ENCODE data around the gene MTUS2.

Gene MTUS2

DNA sequence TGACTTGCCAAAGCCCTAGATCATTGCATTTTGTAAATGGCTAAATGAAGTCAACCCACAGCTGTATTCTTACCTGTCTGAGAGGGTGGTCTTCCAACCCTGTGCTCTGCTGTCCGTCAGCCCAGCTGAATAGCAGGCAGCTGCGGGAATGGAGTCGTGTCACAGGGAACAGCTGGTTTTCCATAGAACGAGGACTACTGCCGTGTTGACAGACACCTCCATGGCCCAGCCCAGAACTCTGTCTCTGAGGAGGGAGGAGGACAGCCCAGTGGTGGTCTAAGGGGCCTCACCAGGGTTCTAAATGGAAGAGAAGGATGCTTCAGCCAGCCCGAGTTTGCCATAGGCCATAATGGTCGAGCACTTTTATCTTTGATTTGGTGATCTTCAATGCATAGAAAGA is 664.7 kb downstream of the MTUS2 start:
- DNase-seq (ENCODE audit: low spot score), result no peak

DNA sequence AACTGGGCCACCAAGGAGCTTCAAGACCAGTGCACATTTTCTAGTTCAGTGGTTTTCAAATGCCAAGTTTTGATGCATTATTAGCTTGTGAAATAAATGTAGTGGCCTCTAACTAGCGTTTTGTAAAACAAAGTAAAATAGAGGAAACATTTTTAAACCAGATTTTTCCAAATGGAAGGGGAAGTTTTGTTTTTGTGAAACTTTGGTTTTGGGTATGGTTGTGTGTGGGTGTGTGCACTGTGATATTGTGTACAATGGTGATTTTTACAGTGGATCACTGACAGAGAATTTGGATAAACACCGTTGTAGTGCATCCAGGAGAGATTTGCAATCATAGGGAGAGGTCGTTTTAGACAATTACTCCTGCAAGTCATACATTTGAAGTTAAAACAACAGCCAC is 666.4 kb downstream of the MTUS2 start:
- no peak for DNase-seq (ENCODE audit: low spot score)

DNA sequence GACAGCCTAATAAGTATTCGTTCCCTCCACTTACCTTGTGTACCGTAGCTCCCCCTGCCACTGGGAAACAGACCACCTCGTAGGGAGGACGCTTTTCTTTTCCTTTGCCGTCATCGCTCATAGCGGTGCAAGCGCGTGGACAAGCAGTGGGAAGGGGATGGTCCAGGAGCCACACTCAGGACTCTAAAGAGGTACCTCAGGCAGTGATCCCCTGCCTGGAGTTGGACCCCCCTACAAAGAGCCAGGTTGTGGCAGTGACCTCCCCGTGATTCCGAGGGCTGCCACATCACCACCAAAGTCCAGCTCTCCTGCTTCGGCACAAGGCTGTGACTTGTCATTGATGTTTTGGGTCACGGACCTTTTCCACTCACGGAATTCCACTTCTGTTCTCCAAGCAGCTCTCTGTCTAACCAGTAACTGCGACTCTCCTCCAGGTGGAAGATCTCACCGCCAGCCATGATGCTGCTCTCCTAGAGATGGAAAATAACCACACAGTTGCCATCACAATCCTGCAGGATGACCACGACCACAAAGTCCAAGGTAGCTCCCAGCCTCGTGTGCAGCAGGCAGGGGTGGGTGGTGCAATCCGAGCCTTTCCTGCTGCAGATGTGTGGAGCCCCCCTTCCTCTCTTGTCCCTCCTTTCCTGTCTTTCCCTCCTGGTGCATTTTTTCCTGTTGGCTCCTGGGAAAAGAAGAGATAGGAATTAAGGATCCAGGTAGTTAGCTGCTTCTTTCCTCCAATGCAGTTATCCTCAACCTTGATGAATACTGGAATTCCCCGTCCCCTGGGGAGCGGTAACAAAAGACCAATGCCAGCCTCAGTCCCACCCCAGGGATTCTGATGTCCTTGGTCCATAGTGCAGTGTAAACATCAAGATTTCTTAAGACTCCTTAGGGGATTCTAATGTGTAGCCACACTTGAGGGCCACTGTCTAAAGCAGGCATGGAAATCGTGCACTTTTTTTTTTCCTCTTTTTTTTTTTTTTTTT is 667.6 kb downstream of the MTUS2 start:
- no peak for DNase-seq (ENCODE audit: low spot score)

DNA sequence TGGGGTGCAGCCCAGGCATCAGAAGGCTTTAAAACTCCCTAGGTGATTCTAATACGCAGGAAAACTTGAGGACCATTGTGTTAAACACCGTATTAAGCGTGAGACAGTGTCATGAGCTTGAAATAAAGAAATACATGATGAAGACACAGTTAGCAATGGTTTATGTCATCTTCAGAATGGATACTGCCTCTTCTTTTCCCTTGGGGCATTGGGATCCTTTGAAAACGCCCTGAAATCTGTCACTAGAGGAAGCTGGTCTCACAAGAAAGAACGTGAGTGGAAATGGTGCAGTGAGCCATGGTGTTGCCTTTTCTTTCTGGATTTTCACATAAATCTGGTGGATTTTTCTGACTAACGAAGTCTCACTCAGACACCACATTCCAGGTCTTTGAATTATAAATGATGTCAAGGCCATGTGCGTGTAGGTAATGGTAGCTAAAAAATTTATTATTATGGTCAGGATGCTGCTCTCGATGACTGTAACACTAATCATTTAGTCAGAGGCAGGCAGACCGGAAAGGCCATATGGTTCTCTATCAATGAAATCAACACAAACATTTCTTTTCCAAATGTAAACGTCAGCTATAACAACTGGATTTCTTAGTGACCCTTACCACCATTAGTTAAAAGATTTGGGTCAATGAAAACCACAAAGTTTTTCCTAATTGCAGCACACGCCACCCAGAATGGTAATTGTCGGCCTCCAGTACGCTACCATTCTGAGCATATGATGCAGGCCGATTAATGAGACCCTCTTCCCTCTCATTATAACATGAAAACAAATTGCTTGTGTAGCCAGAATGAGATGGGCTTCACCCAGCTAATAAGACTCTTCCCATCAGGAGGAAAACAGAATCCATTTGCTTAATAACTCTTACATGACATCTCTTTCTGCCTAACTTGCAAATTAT is 669.8 kb downstream of the MTUS2 start:
- no peak for DNase-seq (ENCODE audit: low spot score)

DNA sequence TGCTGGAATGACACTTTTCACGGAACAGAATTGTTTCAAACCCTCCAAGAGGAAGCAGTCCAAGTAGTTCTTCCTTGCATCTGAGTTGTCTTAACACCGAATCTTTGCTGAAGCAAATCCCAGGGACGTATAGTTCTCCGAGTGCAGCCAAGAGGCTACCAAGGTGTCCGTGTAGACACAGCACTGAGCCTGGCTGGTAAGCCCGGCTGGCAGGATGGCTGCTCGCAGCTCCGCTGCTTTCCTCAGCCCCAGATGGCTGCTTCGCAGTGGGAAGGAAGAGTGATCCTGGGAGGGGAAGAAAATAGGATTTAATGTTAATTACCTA is 670.4 kb downstream of the MTUS2 start:
- no peak for DNase-seq (ENCODE audit: low spot score)

DNA sequence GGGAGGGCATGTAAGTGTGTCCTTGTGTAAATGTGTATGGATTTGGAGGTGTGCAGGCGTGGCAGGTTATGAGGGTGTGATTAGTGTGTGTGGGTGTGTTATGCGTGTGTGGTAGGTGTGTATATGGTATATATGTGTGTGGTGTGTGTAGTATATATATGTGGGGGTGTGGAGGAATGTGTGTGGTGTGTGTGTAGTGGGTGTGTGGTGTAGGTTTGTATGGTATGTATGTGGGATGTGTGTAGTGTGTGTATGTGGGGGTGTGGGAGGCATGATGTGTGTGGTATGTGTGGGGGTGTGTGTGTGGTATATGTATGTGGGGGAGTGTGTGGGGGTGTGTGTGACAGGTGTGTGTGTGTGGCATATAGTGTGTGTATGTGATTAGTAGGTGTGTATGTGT is 671.1 kb downstream of the MTUS2 start:
- DNase-seq (ENCODE audit: low spot score), result no peak

DNA sequence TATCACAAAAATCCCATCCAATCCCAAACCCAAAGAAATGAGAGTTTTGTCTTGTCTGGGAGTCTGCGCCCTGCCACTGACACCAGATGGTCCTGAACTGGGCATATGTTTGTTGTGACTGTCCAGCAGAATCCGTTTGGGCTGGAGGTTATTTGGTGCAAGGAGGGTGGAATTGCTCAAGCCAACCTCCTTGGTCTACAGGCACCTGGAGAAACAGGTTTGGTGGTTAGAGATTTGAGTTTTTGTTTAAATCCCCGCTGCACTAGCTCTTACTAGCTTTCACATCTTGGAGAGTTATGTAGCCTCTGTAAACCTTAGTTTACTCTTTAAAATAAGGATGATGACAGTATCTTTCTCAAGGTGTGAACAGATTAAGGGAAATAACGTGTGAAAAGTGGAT is 673.7 kb downstream of the MTUS2 start:
- no peak for DNase-seq (ENCODE audit: low spot score)

DNA sequence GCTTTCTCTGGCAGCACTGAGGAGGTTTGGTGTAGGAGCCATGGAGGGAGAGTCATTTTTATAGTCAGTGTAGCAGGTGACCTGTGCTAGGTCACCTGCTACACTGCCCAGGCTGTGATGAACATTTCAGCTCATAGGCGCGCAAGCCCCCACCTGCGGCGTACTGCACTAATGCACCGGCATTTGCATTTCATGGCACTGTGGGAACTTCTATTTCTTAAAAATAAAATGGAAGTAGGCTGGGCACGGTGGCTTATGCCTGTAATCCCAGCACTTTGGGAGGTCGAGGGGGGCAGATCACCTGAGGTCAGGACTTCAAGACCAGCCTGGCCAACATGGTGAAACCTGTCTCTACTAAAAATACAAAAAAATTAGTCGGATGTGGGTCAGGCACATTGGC is 674.4 kb downstream of the MTUS2 start:
- DNase-seq (ENCODE audit: low spot score), result no peak

DNA sequence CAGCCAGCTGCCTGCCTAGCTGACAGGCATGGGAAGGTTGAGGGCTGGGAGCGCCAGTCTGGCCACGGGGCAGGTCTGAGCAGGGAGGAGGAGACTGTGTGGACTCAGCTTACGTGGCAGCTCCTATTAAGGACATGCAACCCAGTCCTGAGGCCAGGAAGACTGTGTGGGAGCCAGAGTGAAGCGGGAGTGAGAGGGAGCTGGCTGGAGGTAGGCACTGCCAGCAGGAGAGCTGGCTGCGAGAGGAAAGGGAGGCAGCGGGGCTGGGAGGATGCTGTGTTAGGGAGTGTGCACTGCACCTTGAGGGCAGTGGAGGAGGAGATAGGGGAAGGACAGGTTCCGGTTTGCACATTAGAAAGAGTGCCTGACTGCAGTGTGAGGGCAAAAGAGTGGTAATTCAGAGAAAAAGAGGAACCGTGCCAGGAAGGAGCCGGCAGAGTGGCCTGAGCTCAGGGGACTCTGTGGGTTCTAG is 676.1 kb downstream of the MTUS2 start:
- peak; percentile 36 for DNase-seq (ENCODE audit: low spot score)

DNA sequence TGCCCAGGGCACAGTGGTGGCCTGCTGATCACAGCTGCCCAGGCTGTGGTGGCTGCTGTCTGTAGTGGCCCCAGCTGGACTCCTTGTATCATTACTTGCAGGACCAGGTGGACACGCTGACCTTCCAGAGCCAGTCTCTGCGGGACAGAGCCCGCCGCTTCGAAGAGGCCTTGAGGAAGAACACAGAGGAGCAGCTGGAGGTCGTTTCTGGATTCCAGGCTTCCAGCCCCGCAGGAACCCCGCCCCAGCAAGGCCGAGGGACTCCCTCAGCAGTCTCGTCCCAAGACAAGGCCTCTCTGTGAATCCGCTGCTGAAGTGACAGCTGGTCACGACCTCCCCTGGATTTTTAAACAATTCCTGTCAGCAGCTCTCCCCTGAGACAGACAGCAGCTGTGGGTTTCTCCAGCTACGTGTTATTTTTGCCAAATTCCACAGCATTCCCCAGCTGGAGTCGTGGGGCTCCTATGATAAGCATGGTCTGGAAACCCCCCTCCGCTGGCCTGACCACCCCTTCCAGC is 677.1 kb downstream of the MTUS2 start:
- no peak for DNase-seq (ENCODE audit: low spot score)

DNA sequence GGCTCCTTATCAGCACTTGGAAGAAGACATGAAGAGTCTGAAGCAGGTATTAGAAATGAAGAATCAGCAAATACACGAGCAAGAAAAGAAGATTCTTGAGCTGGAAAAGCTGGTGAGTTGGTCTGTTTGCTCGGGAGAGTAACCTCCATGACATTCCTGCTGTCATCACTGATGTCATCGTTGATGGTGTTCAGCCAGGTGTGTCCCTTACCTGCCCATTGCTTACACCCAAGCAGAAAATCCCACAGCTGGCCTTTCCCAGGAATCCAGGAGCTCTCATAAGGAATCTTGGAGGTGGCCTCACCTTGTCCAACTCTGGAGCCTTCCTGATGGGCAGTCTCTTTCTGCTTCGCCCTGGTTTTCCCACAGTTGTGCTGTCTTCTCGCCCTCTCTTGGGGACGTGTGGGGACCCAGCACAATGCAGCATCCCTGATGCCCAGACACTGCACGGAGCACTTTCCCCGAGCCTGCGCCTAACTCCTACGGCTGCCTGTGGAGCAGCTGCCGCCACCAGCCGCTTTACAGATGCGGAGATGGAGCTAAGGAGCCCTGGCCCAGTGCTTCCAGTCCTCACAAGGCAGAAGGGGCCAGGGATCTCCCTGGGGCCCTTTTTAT is 678.4 kb downstream of the MTUS2 start:
- peak; percentile 56 for DNase-seq (ENCODE audit: low spot score)

DNA sequence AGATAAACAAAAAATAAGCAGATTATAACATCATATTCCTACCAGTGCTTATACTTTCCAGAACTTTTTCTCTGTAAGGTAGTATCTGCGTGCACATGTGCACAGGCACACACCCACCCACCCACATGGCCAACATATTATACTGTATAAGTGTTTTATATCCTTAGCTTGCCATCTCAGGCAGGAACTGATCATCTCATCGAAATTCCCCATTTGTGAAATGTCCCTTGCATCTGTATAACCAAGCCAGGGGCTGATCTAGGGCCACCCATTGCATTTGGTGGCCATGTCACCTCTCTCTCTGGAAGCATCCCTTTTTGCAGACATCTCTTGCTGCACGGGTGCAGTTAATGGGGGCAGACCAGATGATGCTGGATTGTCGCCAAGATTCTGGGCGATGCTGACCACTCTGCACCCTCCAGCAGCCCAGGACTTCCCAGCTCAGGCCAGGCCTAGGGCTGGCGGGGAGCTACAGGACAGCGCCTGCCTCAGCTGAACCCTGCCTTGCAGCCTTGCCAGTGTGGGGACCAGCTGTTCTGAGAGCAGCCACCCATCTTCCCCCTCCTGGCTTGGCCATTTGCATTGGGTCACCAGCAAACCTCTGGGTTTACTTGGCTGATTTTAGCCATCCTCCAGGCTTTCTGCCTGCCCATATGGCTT is 679.5 kb downstream of the MTUS2 start:
- no peak for DNase-seq (ENCODE audit: low spot score)

DNA sequence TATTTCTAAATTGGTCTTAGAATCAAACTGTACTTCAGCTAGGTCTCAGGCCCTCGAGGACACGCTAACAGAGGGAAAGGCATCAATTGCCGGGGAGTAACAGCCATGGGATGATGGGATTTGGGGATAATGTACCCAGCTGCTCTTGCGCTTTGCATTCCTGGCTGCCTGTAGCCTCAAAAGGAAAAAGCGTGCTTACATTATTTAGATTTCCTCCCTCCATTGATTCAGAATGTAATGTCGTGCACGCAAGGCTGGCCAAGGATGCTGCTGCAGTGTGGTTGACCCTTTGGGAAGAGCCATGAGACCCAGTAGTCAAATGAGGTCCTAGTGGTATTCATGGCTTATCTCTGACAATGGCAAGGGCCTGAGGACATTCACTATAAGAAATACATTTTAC is 680.2 kb downstream of the MTUS2 start:
- peak; percentile 17 for DNase-seq (ENCODE audit: low spot score)

DNA sequence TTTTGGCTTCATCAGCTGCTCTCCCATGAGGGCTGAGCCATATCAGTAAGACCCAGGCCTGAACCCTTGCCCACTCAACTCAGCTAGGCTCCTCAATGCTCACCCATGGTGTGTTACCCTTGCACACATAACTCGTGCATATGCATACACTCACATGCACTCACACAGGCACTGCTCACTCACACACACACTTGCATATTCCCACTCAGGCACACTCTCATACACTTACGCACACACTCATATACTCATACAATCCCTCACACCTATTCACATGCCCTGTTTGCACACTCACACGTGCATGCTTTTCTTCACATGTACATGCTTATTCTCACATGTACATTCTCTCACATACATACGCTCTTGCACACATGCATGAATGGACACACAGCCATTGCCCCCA is 681.5 kb downstream of the MTUS2 start:
- DNase-seq (ENCODE audit: low spot score), result no peak

DNA sequence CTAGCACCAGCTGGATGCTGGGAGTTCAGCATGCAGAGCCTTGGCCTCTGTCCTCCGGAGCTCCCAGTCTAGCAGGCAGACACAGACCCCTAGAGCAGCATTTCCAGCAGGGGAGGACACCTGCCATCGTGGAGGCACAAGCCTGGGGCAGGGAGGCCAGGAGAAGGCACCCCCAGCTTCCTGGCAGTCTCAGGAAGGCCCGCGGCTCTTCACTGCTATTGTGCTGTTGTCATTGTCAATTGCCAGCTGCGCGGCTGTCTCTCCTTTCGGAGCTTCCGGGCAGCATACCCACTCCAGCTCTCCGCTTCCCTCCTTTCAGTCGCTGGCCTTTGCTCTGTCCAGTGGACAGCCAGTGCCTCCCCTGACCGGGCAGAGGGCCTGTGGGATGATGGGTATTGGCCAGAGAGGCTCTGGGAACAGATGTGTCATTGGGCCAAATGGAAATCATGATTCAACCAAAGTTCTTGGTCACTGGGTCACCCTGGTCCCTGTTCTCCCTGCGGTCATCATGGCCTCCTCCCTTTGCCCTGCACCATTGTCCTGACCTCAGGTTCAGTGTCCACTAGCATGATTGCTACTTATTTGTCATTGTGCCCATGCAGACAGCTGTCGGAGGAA is 682.4 kb downstream of the MTUS2 start:
- DNase-seq (ENCODE audit: low spot score), result no peak

DNA sequence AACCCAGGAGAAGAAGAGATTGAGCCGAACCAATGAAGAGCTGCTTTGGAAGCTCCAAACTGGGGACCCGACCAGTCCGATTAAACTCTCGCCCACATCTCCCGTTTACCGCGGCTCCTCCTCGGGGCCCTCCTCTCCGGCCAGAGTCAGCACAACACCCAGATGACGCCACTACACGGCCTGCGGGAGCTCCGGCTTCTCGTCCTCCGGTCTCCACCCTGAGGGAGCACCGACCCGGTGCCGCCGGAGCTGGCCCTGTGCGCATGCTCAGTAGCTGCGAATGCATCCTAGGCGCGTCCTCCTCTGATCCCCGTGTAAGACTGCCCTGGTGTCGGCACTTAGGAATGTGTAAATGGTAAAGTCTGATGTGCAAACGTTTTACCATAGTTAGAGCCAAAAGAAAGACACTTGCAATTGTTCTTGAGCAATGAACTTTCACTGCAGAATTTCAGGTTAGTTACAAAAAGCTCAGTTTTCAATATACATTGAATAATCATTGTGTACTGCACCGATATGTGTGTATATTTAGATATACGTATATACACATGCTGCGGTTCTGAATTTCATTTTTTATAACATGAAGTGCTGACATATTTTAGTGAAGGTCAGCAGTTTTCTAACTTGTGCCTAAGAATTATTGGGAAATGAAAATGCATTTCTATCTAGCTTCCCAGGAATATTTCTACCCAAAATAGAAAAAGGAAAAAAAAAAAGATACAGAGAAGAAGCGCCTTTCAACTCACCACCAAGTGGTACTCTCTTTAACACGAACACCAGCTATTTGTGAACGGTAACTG is 683.1 kb downstream of the MTUS2 start:
- DNase-seq (ENCODE audit: low spot score), result peak; percentile 17

DNA sequence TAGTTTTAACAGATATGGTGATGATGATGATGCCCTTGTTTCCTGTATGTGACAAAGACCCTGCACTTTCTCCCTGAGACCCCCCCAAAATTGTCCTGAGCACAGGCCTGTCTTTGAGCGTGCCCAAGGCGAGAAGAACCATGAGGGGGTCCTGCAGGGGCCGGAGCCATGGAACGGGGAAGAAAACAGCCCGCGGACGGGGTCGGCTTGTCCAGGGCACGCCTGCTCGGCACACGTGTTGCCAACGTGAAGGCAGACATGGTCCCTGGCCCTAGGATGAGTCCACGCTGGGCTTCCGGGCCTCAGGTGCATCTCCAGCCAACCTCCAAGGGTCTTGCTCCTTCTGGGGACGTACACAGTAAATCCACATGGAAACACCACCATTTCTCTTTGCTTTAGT is 684.6 kb downstream of the MTUS2 start:
- DNase-seq (ENCODE audit: low spot score), result no peak

DNA sequence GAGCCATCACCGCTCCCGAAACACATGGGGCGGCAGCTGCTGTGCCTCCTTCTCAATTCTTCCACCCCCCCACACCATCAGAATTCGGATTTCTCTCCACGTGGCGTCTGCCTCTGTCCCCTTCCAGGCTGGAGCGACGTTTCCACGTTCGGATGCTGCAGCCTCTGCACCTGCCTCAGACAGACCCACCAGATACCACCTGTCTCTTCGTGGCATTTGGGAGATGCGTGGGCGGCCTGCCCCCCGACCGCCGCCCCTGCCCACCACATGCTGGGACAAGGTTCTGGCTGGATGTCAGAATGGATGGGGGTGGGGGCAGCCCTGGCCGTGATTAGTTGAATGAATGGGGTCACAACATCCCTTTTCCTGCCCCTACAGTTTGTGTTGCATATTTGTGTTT is 685.4 kb downstream of the MTUS2 start:
- no peak for DNase-seq (ENCODE audit: low spot score)

DNA sequence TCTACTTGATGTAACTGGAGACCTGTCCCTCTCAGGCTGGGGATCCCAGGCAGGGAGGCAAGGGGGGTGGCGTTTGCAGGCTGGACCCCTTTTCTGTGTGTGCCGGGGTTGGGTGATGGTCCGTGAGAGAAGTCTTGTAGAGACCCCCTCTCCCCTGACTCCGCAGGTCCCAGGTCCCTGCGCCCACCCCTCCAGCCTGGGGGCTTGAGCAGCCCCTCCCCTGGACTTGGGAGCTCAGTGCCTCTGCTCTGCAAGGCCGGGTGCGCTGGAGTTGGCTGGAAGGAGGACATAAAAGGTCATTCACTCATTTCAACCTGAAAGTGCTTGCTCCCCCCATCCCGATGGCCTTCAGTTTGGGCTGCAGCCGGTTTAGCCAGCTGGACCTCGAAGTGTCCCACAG is 685.8 kb downstream of the MTUS2 start:
- DNase-seq (ENCODE audit: low spot score), result no peak

DNA sequence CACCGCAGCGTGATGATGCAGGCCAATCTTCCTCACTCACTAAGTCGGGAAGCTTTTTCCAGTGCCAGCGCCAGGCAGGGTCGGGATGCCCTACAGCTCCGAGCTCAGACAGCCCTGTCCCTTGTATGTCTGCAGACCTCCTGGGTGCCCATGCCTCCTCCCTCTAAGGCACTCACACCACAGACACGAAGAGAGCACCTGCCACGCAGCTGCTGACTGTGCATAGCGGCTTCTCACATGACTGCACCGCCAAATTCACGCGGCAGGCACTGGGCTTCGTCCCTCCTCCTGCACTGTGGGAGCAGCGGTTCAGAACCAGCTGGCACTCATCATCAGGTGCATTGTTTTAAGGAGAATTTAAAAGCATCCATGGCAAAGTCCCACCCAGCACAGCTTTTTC is 687.2 kb downstream of the MTUS2 start:
- DNase-seq (ENCODE audit: low spot score), result peak; percentile 66
